GM23338 (cell line): ENCODE results near the gene KRTAP2-4. TPM values are rescaled to one million over a fixed set of nuclear protein-coding genes. Genes with fewer than 3 reads are reported as not detected.
"Not testable (repeated sequence)": the region's sequence is repeated elsewhere in the genome, so short reads cannot be mapped to it uniquely, and the experiment has no call there.

Source experiments
- ATAC-seq: fragments of 200-7000 bp; cut with Tn5 transposase; 3 replicates; pipeline ENCODE4 v1.9.1; 2020
- DNase-seq: peaks from one replicate; pipeline ENCODE4 v3.0.0-alpha.2; 2015; ENCODE audit warnings: low spot score
- H2AFZ ChIP-seq: fragments of 200-600 bp; sonication (generic); 2 replicates; pipeline ENCODE4 v1.8.0; 2016; ENCODE audit warnings: antibody characterized with exemption, mild to moderate bottlenecking, moderate library complexity
- H3F3A ChIP-seq: fragments of 200-600 bp; sonication (generic); replicated peaks from 2 replicates; pipeline ENCODE4 v1.8.0; 2017; ENCODE audit warnings: antibody characterized with exemption, mixed run types, low read depth
- H3K27ac ChIP-seq: fragments of 200-600 bp; sonication (generic); 2 replicates; pipeline ENCODE4 v1.6.1; 2016; ENCODE audit warnings: low read depth
- H3K27me3 ChIP-seq: fragments of 200-600 bp; sonication (generic); 2 replicates; pipeline ENCODE4 v1.8.0; 2016; ENCODE audit warnings: mild to moderate bottlenecking, mixed run types, moderate library complexity; ENCODE audit not compliant: insufficient read depth
- H3K36me3 ChIP-seq: fragments of 200-600 bp; sonication (generic); 2 replicates; pipeline ENCODE4 v1.8.0; 2016; ENCODE audit warnings: mild to moderate bottlenecking; ENCODE audit not compliant: insufficient read depth
- H3K4me1 ChIP-seq: fragments of 200-600 bp; sonication (generic); 2 replicates; pipeline ENCODE4 v1.8.0; 2016; ENCODE audit warnings: mild to moderate bottlenecking, moderate library complexity; ENCODE audit not compliant: insufficient read depth
- H3K4me2 ChIP-seq: fragments of 200-600 bp; sonication (generic); 2 replicates; pipeline ENCODE4 v1.7.1; 2017; ENCODE audit warnings: mixed run types
- H3K4me3 ChIP-seq: fragments of 200-600 bp; sonication (generic); 2 replicates; pipeline ENCODE4 v1.6.1; 2016; ENCODE audit warnings: mixed run types
- H3K79me2 ChIP-seq: fragments of 200-600 bp; sonication (generic); replicated peaks from 2 replicates; pipeline ENCODE4 v1.8.0; 2017; ENCODE audit warnings: mild to moderate bottlenecking; ENCODE audit not compliant: insufficient read depth
- H3K9me2 ChIP-seq: fragments of 200-600 bp; sonication (generic); 2 replicates; pipeline ENCODE4 v1.8.0; 2017; ENCODE audit not compliant: insufficient read depth
- H4K20me1 ChIP-seq: fragments of 200-600 bp; sonication (generic); replicated peaks from 2 replicates; pipeline ENCODE4 v1.8.0; 2017; ENCODE audit warnings: mild to moderate bottlenecking; ENCODE audit not compliant: insufficient read depth
- H3K27ac Mint-ChIP-seq: 2 replicates; pipeline ENCODE4 v1.8.0; 2020; ENCODE audit warnings: inconsistent platforms, mild to moderate bottlenecking, moderate library complexity, mixed read lengths
- H3K27me3 Mint-ChIP-seq: 3 replicates; pipeline ENCODE4 v1.8.0; 2022; ENCODE audit warnings: low read depth, mild to moderate bottlenecking, moderate library complexity, mixed read lengths, inconsistent platforms; ENCODE audit not compliant: insufficient read depth, poor library complexity
- H3K36me3 Mint-ChIP-seq: 3 replicates; pipeline ENCODE4 v1.8.0; 2021; ENCODE audit warnings: low read depth, mild to moderate bottlenecking, inconsistent platforms, moderate library complexity, mixed read lengths
- H3K4me1 Mint-ChIP-seq: 3 replicates; pipeline ENCODE4 v1.8.0; 2020; ENCODE audit warnings: mild to moderate bottlenecking, inconsistent platforms, mixed read lengths
- H3K4me3 Mint-ChIP-seq: 3 replicates; pipeline ENCODE4 v1.8.0; 2021; ENCODE audit warnings: moderate library complexity, mild to moderate bottlenecking, inconsistent platforms, mixed read lengths
- H3K9me3 Mint-ChIP-seq: 3 replicates; pipeline ENCODE4 v1.8.0; 2020; ENCODE audit warnings: moderate library complexity, mild to moderate bottlenecking, inconsistent platforms, mixed read lengths
- CREB1 ChIP-seq: fragments of 250-450 bp; sonication (Bioruptor Pico); IDR thresholded peaks from 2 replicates; pipeline ENCODE4 v1.5.0; 2020; ENCODE audit warnings: low read depth, mild to moderate bottlenecking, moderate library complexity
- EZH2phosphoT487 ChIP-seq: fragments of 200-600 bp; sonication (generic); IDR thresholded peaks from one replicate; pipeline ENCODE4 v1.8.1; 2018; ENCODE audit warnings: antibody characterized with exemption; ENCODE audit not compliant: unreplicated experiment
- NANOG ChIP-seq: IDR thresholded peaks from 2 replicates; pipeline ENCODE4 v1.6.1; 2016; ENCODE audit warnings: antibody characterized with exemption, borderline replicate concordance
- POLR2AphosphoS5 ChIP-seq: IDR thresholded peaks from 2 replicates; pipeline ENCODE4 v1.6.1; 2016; ENCODE audit warnings: antibody characterized with exemption, low read depth
- polyA plus RNA-seq: library from polyadenylated mRNA; unstranded; fragments of >200 nt; fragmentation: Nextera tagmentation; extraction: Ambion mirVana; gene quantifications from 2 replicates; pipeline ENCODE4 v1.2.1, GENCODE V29; 2016
- total RNA-seq: library from RNA; depleted of rRNA; stranded (reverse); fragments of >200 nt; shearing (Covaris generic); gene quantifications from 2 replicates; pipeline ENCODE4 v1.2.3, GENCODE V29; 2014
- TF ChIP-seq, protein P1 (sequence below): IDR thresholded peaks from 2 replicates; pipeline ENCODE4 v1.6.1; 2016; ENCODE audit warnings: antibody characterized with exemption

KRTAP2-4 gene
- total and polyA plus RNA-seq, 2 experiments from 2014 or later: not detected

DNA sequence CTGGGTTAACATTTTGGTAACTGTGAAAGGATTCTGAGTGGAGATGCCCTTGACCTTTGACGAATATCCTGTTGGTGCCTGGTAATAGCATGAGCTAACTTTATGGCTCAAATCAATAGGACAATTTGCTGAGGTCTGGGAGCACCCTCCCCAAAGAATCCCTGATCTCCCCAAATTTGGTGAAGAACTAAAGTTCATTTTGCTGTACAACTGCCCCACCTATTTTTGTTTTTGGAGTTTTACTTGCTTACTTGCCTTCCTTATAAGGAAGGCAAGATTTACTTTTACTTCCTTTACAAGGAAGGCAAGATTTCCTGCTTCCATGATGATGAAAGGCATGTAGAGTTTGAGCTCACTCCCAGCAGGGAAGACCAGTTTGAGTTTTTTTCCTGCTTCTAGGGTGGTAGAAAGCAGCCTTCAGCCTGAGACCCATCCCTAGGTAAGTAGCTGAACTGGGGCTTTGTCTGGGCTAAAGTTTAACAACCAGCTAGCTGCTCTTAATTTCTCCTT lies 42.3 kb upstream of the KRTAP2-4 start (continued):
- TF ChIP-seq EZH2phosphoT487 (no peak), CREB1 (CRISPR knock-in tag) (no peak)

DNA sequence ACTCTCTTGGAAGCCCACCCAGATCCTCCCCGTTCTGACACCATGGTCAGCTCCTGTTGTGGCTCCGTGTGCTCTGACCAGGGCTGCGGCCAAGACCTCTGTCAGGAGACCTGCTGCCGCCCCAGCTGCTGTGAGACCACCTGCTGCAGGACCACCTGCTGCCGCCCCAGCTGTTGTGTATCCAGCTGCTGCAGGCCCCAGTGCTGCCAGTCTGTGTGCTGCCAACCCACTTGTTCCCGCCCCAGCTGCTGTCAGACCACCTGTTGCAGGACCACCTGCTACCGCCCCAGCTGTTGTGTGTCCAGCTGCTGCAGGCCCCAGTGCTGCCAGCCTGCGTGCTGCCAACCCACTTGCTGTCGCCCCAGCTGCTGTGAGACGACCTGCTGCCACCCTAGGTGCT lies 39.7 kb upstream of the KRTAP2-4 start, which contains the start of gene KRTAP4-9:
Gene KRTAP4-9, plus strand, starts transcription at position 43 of the 400 bp plus-strand sequence. Its CDS starts 0 bp downstream, at position 43.
- H3K27ac Mint-ChIP-seq, ATAC-seq: not testable (repeated sequence)

DNA sequence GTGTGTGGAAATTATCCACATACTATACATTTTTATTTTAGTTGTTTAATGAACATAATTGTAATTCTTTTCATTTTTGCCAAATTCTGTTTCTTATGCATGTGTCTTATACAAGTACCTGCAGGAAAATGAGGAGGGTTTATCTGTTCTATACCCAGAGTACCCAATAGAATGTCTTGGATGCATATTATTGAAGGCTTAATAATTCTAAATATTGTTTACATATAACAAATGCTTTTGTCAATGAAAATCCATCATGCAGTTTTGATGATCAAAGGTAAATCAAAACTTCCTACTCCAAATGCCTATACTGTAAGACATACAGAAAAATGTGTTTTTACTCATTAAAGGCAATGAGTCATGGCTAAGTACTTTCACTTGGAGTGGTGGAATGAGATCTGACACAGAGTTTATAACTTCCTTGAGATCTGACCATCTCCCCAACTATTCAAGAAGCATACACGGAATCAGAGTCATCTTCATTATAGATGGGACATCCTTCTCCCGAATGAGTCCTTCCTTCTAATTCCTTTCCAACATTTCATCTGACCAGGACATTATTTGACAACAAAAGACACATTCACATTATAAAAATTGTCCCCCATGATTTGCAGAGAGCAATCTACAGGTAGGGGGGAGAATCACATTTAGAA lies 38.8 kb upstream of the KRTAP2-4 start:
- not testable (repeated sequence) for DNase-seq, H2AFZ ChIP-seq, H3K4me3 ChIP-seq, H3K79me2 ChIP-seq, H3K36me3 ChIP-seq, H3F3A ChIP-seq, H4K20me1 ChIP-seq, H3K27me3 ChIP-seq, H3K27ac Mint-ChIP-seq, ATAC-seq, H3K4me2 ChIP-seq, H3K4me3 Mint-ChIP-seq, H3K27ac ChIP-seq, H3K9me2 ChIP-seq, H3K27me3 Mint-ChIP-seq
- Mint-ChIP-seq H3K4me1 (peaks cover 51% of the 10 kb centered on the region), H3K36me3 (peaks cover 14% of the 10 kb centered on the region), H3K9me3 (peaks cover 11% of the 10 kb centered on the region; the same call in 2 of the 3 replicates)
- H3K4me1 ChIP-seq: peaks cover 29% of the 10 kb centered on the region

More for the DNA sequence above, 39.7 kb upstream of the KRTAP2-4 start, which contains the start of gene KRTAP4-9:
- not testable (repeated sequence) for H3K9me2 ChIP-seq, H3K79me2 ChIP-seq, H4K20me1 ChIP-seq, DNase-seq, H3K36me3 ChIP-seq, H3K27me3 ChIP-seq, H3K27me3 Mint-ChIP-seq, H3K27ac ChIP-seq, H3F3A ChIP-seq, H3K4me2 ChIP-seq, H2AFZ ChIP-seq, H3K4me3 Mint-ChIP-seq, H3K4me3 ChIP-seq
- H3K9me3 Mint-ChIP-seq: peaks cover 19% of the 10 kb centered on the region
- peaks cover 22% of the 10 kb centered on the region for H3K36me3 Mint-ChIP-seq
- peaks cover 25% of the 10 kb centered on the region for H3K4me1 ChIP-seq
- peaks cover 46% of the 10 kb centered on the region for H3K4me1 Mint-ChIP-seq

DNA sequence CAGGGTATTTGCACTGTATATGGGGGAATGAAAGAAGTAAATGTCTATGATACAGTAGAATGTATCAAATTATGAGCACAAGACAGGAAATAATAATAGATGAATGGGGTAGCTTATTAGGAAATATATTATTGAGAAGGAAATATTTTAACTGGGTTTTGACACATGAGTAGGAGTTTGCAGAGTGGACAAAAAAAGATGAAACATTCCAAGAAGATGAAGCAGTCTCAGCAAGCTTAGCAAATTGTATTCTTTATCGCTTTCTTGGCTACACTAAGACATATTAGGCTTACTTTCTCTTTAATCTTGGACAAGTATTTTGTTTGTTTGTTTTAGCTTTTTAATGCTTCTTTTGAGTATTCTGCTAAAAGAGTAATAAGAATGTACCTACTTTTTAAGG lies 38.2 kb upstream of the KRTAP2-4 start:
- no peaks in the 10 kb centered on the region for H4K20me1 ChIP-seq
- H3K36me3 ChIP-seq: no peaks in the 10 kb centered on the region
- DNase-seq: no peak
- no peaks in the 10 kb centered on the region for H3K9me2 ChIP-seq
- Mint-ChIP-seq H3K27ac (no peak overlapping the region), H3K4me3 (no peak overlapping the region), H3K27me3 (peaks cover 9% of the 10 kb centered on the region), H3K9me3 (peaks cover 6% of the 10 kb centered on the region; the same call in 2 of the 3 replicates), H3K4me1 (peaks cover 49% of the 10 kb centered on the region), H3K36me3 (peaks cover 9% of the 10 kb centered on the region)
- no peaks in the 10 kb centered on the region for H3F3A ChIP-seq
- H3K27me3 ChIP-seq: no peaks in the 10 kb centered on the region
- ATAC-seq: no peak
- TF ChIP-seq NANOG: no peak
- TF ChIP-seq, protein P1, sequence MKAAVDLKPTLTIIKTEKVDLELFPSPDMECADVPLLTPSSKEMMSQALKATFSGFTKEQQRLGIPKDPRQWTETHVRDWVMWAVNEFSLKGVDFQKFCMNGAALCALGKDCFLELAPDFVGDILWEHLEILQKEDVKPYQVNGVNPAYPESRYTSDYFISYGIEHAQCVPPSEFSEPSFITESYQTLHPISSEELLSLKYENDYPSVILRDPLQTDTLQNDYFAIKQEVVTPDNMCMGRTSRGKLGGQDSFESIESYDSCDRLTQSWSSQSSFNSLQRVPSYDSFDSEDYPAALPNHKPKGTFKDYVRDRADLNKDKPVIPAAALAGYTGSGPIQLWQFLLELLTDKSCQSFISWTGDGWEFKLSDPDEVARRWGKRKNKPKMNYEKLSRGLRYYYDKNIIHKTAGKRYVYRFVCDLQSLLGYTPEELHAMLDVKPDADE: no peak
- no peak for TF ChIP-seq POLR2AphosphoS5
- no peak overlapping the region for H3K4me3 ChIP-seq
- H3K79me2 ChIP-seq: no peaks in the 10 kb centered on the region
- H3K4me2 ChIP-seq: no peak overlapping the region
- H2AFZ ChIP-seq: no peak overlapping the region
- no peak overlapping the region for H3K27ac ChIP-seq
- peaks cover 29% of the 10 kb centered on the region for H3K4me1 ChIP-seq
